ENCODE measurements around the gene VGLL2.

- no peak for TF ChIP-seq CTCF (conservative IDR thresholded peaks at IDR 0.05; ENCODE audit: low read length)
- no peak for TF ChIP-seq EZH2phosphoT487 (IDR thresholded peaks at IDR 0.05; ENCODE audit: borderline replicate concordance, low read depth, low read length)
Observed at GRCh38 chr6:117311726-117312125, 46.4 kb downstream of the VGLL2 start.
